Non-pigmented ciliary epithelial cell (primary cell): Measurements from ENCODE around the gene EIF3A.
"Not testable (repeated sequence)": the region's sequence is repeated elsewhere in the genome, so short reads cannot be mapped to it uniquely, and the experiment has no call there.

ENCODE experiments used
- DNase-seq: peaks from one replicate; pipeline ENCODE4 v3.0.0-alpha.2; 2010; ENCODE audit warnings: low read depth

The EIF3A gene

GRCh38 chr10:119100434-119101238, 20.0 kb upstream of the EIF3A start:
- DNase-seq = no peak

GRCh38 chr10:119098576-119098975, 18.0 kb upstream of the EIF3A start:
- no peak for DNase-seq

DNA sequence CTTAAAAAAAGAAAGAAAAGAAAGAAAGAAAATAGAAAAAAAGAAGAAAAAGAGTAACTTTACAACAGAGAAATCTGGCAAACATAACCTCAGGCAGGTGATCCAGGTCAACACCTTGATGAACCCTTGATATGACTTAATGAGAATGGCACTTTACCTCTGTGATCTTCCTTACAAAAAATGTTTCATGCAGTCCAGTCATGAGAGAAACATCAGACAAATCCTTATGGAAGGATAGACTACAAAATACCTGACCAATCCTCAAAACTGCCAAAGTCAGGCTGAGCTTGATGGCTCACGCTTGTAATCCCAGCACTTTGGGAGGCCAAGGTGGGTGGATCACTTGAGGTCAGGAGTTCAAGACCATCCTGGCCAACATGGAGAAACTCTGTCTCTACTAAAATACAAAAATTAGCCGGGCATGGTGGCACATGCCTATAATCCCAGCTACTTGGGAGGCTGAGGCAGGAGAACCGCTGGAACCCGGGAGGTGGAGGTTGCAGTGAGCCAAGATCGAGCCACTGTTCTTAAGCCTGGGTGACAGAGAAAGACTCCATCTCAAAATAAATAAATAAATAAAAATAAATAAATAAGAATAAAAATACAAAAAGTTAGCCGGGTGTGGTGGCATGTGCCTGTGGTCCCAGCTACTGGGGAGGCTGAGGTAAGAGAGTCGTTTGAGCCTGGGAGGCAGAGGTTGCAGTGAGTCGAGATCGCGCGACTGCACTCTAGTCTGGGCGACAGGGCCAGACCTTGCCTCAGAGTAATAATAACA, 16.2 kb upstream of the EIF3A start:
- DNase-seq = not testable (repeated sequence)

GRCh38 chr10:119095640-119096039, 15.0 kb upstream of the EIF3A start:
- no peak for DNase-seq

DNA sequence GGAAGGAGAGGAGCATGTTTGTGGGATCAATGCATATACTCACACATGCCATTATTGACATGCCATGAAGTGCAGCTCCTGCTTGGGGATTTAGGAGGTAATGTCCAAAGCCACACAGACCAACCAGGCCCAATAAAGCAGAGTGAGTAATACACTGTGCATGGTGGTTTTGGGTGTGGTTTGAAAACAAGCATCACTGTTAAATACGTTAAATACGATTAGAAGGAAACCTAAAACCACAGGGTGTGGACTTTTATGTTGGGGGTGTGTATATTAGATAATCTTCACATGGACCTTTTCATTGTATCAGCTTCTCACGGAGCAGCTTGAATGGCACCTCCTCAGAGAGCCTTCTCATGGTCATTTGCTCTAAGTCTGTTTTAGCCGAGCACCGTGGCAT, 10.4 kb upstream of the EIF3A start:
- peak; percentile 38 for DNase-seq

DNA sequence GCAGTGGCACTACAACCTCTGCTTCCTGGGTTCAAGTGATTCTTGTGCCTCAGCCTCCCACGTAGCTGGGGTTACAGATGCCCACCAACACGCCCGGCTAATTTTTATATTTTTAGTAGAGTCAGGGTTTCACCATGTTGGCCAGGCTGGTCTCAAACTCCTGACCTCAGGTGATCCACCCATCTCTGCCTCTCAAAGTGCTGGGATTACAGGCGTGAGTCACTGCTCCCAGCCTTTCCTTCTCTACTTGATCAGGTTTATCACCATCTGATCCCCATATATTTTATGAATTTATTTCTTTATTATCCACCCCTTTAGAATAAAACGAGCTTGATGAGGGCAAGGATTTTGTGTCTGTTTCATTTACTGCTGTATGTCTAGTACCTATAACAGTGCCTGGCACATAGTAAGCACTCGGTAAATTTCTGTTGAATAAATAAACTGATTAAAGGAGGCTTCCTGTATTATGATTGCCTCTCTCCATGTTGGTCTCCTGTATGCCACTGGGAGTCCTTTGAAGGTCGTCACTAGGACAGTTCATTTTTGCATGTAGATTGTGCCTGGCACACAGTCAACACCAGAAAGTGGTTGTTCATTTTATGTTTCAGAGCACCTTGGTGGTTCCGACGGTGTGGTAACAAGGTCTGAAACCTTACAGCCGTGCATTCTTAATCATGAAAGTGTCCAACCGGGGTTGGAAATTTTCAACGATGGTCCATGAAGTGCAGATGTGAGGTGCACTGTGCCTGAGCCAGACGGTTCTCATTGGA, 9.6 kb upstream of the EIF3A start:
- DNase-seq = no peak

DNA sequence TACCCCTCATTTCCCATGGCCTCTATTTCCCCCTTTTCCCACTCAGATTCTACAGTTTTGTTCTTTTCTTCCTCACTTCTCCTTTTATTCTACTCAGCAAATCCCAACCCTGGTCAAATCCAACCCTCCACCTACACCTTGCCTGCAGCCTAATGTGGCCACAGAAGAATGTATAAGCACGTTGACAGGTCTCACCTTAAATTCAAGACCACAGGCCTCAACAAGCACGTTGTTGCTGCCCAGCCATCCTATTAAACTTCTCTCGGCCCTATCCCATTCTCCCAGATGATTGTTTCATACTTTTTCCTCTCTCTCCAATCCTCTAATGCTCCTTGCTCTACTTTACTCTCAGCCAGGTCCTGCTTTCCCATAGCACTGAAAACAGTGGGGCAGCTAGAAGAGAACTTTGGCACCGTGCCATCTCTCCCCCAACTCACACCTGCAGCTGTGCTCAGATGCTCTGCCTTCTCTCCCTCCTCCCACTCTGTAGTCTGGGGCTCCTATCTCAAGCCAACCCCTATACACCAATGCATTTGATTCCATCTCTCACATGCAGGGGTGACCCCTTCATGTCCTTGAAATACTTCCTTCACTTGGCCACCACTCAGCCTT, 6.8 kb upstream of the EIF3A start:
- DNase-seq = no peak

DNA sequence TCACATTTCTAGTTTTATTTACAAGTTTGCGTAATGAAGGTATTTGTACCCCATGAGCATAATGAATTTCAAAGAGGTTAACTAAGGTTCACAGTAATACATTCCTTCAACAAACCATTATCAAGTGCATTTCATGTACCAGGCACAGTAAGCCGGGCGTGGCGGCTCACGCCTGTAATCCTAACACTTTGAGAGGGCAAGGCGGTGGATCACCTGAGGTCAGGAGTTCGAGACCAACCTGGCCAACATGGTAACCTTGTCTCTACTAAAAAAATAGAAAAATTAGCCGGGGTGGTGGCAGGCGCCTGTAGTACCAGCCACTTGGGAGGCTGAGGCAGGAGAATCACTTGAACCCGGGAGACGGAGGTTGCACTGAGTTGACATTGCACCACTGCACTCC, 4.3 kb upstream of the EIF3A start:
- no peak for DNase-seq

DNA sequence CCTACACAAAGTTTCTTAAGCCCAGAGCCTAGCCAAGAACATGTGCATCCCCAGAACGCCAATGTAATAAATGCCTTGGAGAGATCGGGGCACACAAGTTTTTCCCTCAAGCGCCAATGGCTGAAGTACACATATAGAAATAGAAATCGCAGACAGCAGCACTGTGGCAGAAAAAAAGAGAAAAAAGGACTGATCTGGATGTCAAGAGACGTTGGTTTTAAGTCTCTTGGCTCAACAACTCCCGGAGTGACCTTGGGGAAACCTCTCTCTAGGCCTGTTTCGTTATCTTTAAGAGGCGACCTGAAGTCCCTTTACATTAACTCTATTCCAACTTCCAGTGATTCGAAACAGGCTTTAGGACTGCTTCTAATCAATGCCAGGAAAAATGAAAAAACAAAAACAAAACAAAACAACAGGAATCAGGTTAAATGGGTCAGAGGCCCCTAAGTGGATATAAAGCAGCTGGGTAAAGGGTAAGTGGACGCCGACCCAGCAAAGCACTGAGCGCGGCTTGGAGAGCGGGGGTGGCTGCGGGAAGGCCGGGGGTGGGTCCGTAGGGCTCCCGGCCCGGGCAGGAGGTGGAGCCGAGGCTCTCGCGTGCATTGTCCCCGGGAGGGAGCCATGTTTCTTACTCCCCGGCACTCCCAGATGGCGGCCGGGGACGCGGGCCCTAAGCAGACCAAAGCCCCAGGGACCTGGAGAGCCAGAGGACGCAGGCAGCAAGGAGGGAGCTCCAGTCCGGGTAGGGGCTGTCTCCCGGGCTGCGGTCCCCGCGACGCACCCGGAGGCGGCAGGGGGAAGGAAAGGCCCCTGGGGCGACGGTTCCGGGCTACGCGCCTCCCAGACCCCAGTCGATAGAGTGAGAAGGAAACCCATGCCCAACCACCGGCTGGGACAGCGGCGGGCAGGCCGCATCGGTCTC, 757 bp downstream of the EIF3A start:
- peak; percentile 18 for DNase-seq

DNA sequence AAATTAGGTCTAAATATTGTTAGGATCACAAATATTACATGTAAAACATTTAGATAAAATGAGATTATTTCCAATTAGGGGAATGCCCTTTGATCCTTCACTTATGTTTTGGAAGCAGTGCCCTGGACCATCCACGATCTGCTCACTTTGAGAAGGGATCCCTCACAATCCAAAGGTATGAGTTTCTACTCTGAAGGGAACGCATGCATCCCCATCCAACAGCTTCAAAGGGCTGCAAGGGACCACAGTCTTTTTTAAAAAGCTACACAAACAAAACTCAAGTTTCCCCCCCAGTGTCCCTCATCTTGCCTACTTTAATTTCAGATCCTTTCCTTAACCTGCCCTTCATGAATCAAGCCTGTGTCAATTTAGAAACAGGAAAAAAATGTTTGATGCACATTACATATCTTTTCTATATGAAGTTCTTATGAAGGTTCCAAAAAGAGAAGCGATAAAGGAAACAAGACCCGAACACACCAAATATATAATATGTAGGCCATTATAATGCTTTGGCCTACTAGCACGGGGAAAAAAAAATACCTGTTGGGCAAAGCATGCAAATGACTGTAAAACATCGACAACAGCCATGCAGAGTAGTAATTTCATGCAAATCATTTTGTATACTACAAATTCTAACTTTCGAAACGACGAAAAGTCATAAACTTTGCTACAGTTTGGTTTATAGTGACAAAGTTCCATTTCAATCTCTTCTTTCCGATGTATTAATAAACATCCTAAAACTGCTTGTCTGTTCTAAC, 2.0 kb downstream of the EIF3A start:
- DNase-seq = no peak

DNA sequence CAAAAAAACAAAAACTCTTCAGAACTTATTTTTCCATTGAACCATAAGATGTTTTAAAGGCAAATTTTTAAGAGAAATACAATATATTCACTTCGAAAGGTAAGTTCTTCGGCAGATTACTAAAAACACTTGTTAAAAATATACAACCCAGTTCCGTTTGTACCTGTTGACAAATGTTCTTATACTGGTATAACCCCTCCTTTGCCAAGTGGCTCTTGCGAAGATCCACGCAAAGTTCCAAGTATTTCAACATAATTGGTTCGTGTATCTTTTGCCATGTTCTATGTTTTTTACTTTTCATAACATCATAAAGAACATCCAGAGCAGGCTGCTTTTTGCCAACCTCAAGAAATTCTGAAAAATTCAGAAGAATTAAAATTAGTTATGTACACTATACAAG, 7.0 kb downstream of the EIF3A start:
- DNase-seq = no peak

DNA sequence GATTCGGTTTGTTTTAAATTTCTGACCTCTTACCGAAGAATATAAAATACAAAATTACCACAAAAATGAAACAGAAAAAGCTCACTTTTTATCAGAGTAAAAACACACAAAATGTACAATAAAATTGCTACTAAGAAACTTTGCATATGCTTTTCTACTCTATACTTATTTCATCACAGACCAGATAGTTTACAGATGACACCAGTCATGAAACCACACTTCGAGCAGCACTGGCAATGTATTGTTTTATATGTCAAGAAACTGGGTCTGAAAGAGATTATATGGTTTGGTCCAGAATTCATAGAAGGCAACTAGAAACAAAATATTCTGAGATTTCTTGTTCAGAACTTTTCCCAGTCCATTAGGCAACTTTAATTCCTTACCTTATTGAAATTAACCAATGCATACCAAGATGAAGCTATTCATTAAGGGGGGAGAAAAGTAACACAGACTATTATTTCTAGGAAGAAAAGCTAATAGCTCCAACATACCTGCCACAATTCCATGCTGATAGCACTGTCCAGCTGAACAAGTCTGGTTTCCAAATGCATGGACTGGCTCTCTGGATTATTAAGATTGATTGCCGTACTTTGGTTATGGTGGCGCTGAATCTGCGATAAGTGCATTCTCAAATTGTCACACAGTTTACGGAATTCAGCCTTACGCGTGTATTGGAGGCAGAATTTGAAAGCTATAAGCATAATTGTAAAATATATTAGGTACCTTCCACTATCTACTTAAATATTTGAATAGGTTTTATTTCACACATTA, 10.0 kb downstream of the EIF3A start:
- DNase-seq = no peak

DNA sequence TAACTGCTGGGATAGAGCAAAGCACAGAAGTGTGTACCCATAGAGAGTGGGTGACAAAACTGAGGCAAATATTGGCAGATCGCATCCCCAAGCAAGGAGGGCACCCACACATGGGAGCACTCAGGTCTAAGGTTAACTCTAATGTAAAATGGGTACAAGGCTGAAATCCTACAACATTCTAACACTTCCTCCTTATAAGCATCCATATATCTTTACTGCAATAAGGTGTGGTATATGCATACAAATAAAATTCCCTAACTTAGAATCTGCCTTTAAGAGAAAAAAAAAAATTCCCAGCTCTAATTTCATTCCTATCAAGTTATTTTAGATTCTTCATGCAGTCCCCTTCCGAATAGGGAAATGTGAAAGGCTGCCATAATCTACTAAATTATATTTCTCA, 18.7 kb downstream of the EIF3A start:
- no peak for DNase-seq

GRCh38 chr10:119061352-119061751, 19.3 kb downstream of the EIF3A start:
- DNase-seq = no peak

- no peak for DNase-seq
These were observed 20.5 kb downstream of the EIF3A start for GRCh38 chr10:119060107-119060506.

- no peak for DNase-seq
These were observed 21.1 kb downstream of the EIF3A start for GRCh38 chr10:119059557-119059956.

DNA sequence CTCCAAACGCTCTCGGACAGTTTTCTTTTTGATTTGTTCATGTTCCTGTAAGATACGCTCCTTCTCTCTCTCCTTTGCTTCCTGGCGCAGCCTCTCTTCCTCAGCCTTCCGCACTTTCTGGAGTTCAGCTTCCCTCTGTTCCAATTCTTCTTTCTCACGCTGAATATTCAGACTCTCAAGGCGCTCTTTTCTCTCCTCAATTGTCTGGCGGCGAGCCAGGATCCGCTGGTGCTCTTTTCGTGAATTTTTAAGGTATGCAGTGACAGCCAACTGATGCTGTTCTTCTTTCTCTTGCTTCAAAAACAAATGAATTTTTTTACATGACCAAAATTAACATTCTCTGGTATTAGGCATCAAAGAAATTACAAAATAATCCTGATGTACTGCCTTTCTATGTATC, 22.6 kb downstream of the EIF3A start:
- DNase-seq = no peak

GRCh38 chr10:119055472-119055871, 25.1 kb downstream of the EIF3A start:
- no peak for DNase-seq

GRCh38 chr10:119051775-119052174, 28.8 kb downstream of the EIF3A start:
- DNase-seq = no peak

DNA sequence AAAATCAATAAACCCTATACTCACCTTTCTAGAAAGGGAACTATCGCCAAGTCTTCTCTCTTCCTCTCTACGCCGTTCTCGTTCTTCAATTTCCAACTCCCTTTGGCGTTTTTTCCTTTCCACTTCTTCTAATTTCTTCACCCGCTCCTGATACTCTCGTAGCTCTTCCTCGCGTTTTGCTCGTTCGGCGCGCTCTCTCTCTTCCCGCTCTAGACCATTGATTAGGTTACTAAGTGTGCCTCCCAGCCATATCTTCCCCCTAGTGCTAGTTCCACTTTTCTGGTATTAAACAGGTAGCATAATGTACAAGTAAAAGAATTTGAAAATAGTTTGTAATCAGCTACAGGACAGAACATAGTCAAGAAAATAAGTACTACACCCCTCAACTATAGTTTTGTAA, 30.8 kb downstream of the EIF3A start:
- no peak for DNase-seq
